Cerebellar cortex (tissue), 1 donor: Measurements from ENCODE around the gene INHBB.
"Not testable (repeated sequence)": the region's sequence is repeated elsewhere in the genome, so short reads cannot be mapped to it uniquely, and the experiment has no call there.

Source experiments
- DNase-seq: peaks from one replicate; pipeline ENCODE4 v3.0.0-alpha.2; 2015; ENCODE audit warnings: low spot score

Gene INHBB

GRCh38 chr2:120316528-120317179 is 29.3 kb upstream of the INHBB start:
- DNase-seq = no peak

- no peak for DNase-seq
Measured at GRCh38 chr2:120317180-120317533, 28.8 kb upstream of the INHBB start.

GRCh38 chr2:120317916-120318315 is 28.0 kb upstream of the INHBB start:
- no peak for DNase-seq

GRCh38 chr2:120318626-120319025 is 27.3 kb upstream of the INHBB start:
- DNase-seq = no peak

- no peak for DNase-seq
Measured at GRCh38 chr2:120319123-120319522, 26.8 kb upstream of the INHBB start.

- no peak for DNase-seq
Measured at GRCh38 chr2:120319686-120320317, 26.1 kb upstream of the INHBB start.

- DNase-seq = no peak
Measured at GRCh38 chr2:120320318-120320851, 25.6 kb upstream of the INHBB start.

GRCh38 chr2:120320887-120321556 is 24.9 kb upstream of the INHBB start:
- not testable (repeated sequence) for DNase-seq

GRCh38 chr2:120321721-120322284 is 24.1 kb upstream of the INHBB start:
- no peak for DNase-seq

GRCh38 chr2:120322329-120322728 is 23.6 kb upstream of the INHBB start:
- DNase-seq = no peak

- DNase-seq = no peak
Measured at GRCh38 chr2:120323214-120323613, 22.7 kb upstream of the INHBB start.

- no peak for DNase-seq
Measured at GRCh38 chr2:120323807-120324399, 22.0 kb upstream of the INHBB start.

- DNase-seq = no peak
Measured at GRCh38 chr2:120324933-120325332, 21.0 kb upstream of the INHBB start.

- no peak for DNase-seq
Measured at GRCh38 chr2:120326066-120326465, 19.9 kb upstream of the INHBB start.

GRCh38 chr2:120330946-120331822 is 14.8 kb upstream of the INHBB start:
- DNase-seq = no peak

- DNase-seq = no peak
Measured at GRCh38 chr2:120331903-120332302, 14.0 kb upstream of the INHBB start.

GRCh38 chr2:120332384-120332783 is 13.6 kb upstream of the INHBB start:
- DNase-seq = no peak

- no peak for DNase-seq
Measured at GRCh38 chr2:120334068-120334467, 11.9 kb upstream of the INHBB start.

- DNase-seq = no peak
Measured at GRCh38 chr2:120336749-120337148, 9.2 kb upstream of the INHBB start.

- DNase-seq = no peak
Measured at GRCh38 chr2:120338015-120338414, 7.9 kb upstream of the INHBB start.

GRCh38 chr2:120341977-120342376 is 4.0 kb upstream of the INHBB start:
- no peak for DNase-seq

GRCh38 chr2:120342446-120342845 is 3.5 kb upstream of the INHBB start:
- DNase-seq = no peak
